Body of pancreas (tissue), 4 donors: ENCODE data around the gene KCNH1. TPM values are rescaled to one million over a fixed set of nuclear protein-coding genes. Genes with fewer than 3 reads are reported as not detected.
"Not testable (repeated sequence)": the region's sequence is repeated elsewhere in the genome, so short reads cannot be mapped to it uniquely, and the experiment has no call there.

Source experiments
- ATAC-seq: fragments of 150-250 bp; one replicate; pipeline ENCODE4 v1.9.1; 2016
- DNase-seq, 4 donors: peaks; one replicate each; pipeline ENCODE4 v3.0.0-alpha.2; 2019
- H3K27ac ChIP-seq, 4 donors: fragments of 200-600 bp; sonication (generic); 1 replicate in 3 of 4; 2 replicates in 1 of 4; pipeline versions ENCODE4 v1.5.1 to v1.6.1; 2016 to 2019; ENCODE audit warnings: mild to moderate bottlenecking in 1 of 4, mixed read lengths in 1 of 4, moderate library complexity in 1 of 4
- H3K27me3 ChIP-seq, 2 donors: fragments of 200-600 bp; sonication (generic); one replicate each; pipeline ENCODE4 v1.6.0; 2016; ENCODE audit warnings: mild to moderate bottlenecking in 1 of 2
- H3K36me3 ChIP-seq, 2 donors: fragments of 200-600 bp; sonication (generic); replicated peaks in 1 of 2; 2 replicates each; pipeline ENCODE4 v1.5.1; 2016; ENCODE audit warnings: low read depth in 2 of 2; ENCODE audit not compliant: insufficient read depth in 1 of 2
- H3K4me1 ChIP-seq: fragments of 200-600 bp; sonication (generic); one replicate; pipeline ENCODE4 v1.6.0; 2016
- H3K4me3 ChIP-seq, 2 donors: fragments of 200-600 bp; sonication (generic); 1 replicate in 1 of 2; 2 replicates in 1 of 2; pipeline ENCODE4 v1.5.1; 2016 to 2019
- H3K9me3 ChIP-seq, 3 donors: fragments of 200-600 bp; sonication (generic); 1 replicate in 2 of 3; 2 replicates in 1 of 3; pipeline ENCODE4 v1.5.1; 2016
- CTCF ChIP-seq, 7 experiments: fragments of 450-650 bp in 4 of 7; fragments of 200-600 bp in 3 of 7; sonication (generic) in 3 of 7; IDR thresholded peaks; one replicate each; pipeline ENCODE4 v1.5.1; 2016 to 2019; ENCODE audit warnings: antibody characterized with exemption in 7 of 7
- POLR2A ChIP-seq, 3 donors: fragments of 450-650 bp; IDR thresholded peaks; one replicate each; pipeline ENCODE4 v1.6.1; 2016; ENCODE audit warnings: antibody characterized with exemption in 3 of 3, mild to moderate bottlenecking in 2 of 3
- WGBS, 2 donors: methylation state at CpG; one replicate each; pipeline ENCODE4 v1.1.5; 2017; 5-methylcytosine and 5-hydroxymethylcytosine counted together
- intact Hi-C: fragments of 100-400 bp; cut with DNase I; formaldehyde crosslinking; loops from one replicate; pipeline ENCODE4 v1.15.1; 2023
- total RNA-seq, 2 donors: library from RNA; depleted of rRNA; stranded (reverse); fragments of >200 nt; gene quantifications; one replicate each; pipeline ENCODE4 v1.1.0, GENCODE V29; 2016

KCNH1 gene
- total RNA-seq, 2 donors from 2014 or later, result 0.52 TPM; not detected in 1

- WGBS, 2 donors, result 67 to 83% methylated on average over 1 of the region's 1 CpG
- H3K27me3 ChIP-seq, result no peaks in the 10 kb centered on the region
- no peak for ATAC-seq
- H3K27ac ChIP-seq, result no peak overlapping the region
- no peak for DNase-seq
- intact Hi-C loops, result no loop called here
- no peaks in the 10 kb centered on the region for H3K9me3 ChIP-seq
- no peak for TF ChIP-seq POLR2A (IDR thresholded peaks at IDR 0.05)
- no peak for TF ChIP-seq CTCF (IDR thresholded peaks at IDR 0.05)
- no peaks in the 10 kb centered on the region for H3K36me3 ChIP-seq
- H3K4me1 ChIP-seq, result no peaks in the 10 kb centered on the region
- no peak overlapping the region for H3K4me3 ChIP-seq
Observed at GRCh38 chr1:211007830-211008229, 126.1 kb downstream of the KCNH1 start.

- H3K4me1 ChIP-seq, ATAC-seq, H3K27ac ChIP-seq, H3K4me3 ChIP-seq, H3K36me3 ChIP-seq, H3K9me3 ChIP-seq, intact Hi-C loops, H3K27me3 ChIP-seq, DNase-seq: not testable (repeated sequence)
- 76 to 84% methylated on average over 13 of the region's 13 CpGs for WGBS, 2 donors
Observed at GRCh38 chr1:210995931-210996330, 138.0 kb downstream of the KCNH1 start.

- ATAC-seq (no peak), DNase-seq (no peak)
- TF ChIP-seq POLR2A (IDR thresholded peaks at IDR 0.05), result no peak
- no peak for TF ChIP-seq CTCF (IDR thresholded peaks at IDR 0.05)
- H3K27ac ChIP-seq, result no peak overlapping the region
- no peak overlapping the region for H3K4me3 ChIP-seq
- H3K9me3 ChIP-seq, result no peaks in the 10 kb centered on the region
- no peaks in the 10 kb centered on the region for H3K36me3 ChIP-seq
- no peaks in the 10 kb centered on the region for H3K27me3 ChIP-seq
- H3K4me1 ChIP-seq, result no peaks in the 10 kb centered on the region
- intact Hi-C loops, result no loop called here
- WGBS, 2 donors, result 45 to 46% methylated on average over 4 of the region's 4 CpGs
Observed at GRCh38 chr1:210992837-210993236, 141.1 kb downstream of the KCNH1 start.

- no peak for ATAC-seq
- Histone ChIP-seq H3K27me3 (no peaks in the 10 kb centered on the region), H3K36me3 (no peaks in the 10 kb centered on the region), H3K9me3 (no peaks in the 10 kb centered on the region), H3K27ac (no peak overlapping the region), H3K4me3 (no peak overlapping the region), H3K4me1 (no peaks in the 10 kb centered on the region)
- TF ChIP-seq POLR2A (IDR thresholded peaks at IDR 0.05) (no peak), CTCF (IDR thresholded peaks at IDR 0.05) (no peak)
- no peak for DNase-seq
- intact Hi-C loops, result no loop called here
Observed at GRCh38 chr1:210989905-210990304, 144.0 kb downstream of the KCNH1 start.

- ATAC-seq (no peak), DNase-seq (no peak)
- Histone ChIP-seq H3K9me3 (no peaks in the 10 kb centered on the region), H3K4me1 (no peaks in the 10 kb centered on the region), H3K4me3 (no peak overlapping the region), H3K27ac (no peak overlapping the region), H3K36me3 (no peaks in the 10 kb centered on the region), H3K27me3 (no peaks in the 10 kb centered on the region)
- TF ChIP-seq CTCF (IDR thresholded peaks at IDR 0.05), result no peak
- TF ChIP-seq POLR2A (IDR thresholded peaks at IDR 0.05), result no peak
- intact Hi-C loops, result no loop called here
- whole genome bisulfite sequencing, 2 donors, result 87 to 97% methylated on average over 1 of the region's 1 CpG
Observed at GRCh38 chr1:210981490-210981889, 152.5 kb downstream of the KCNH1 start.
